Ishikawa (cell line): ENCODE data around the gene BAZ1A.

ENCODE experiments used
- CEBPB ChIP-seq: IDR thresholded peaks from 2 replicates; pipeline ENCODE4 v1.6.1; 2012
- CREB1 ChIP-seq: IDR thresholded peaks from 2 replicates; pipeline ENCODE4 v1.6.1; 2012; ENCODE audit warnings: low read depth
- EGR1 ChIP-seq: IDR thresholded peaks from 2 replicates; pipeline ENCODE4 v1.6.1; 2012
- RAD21 ChIP-seq: IDR thresholded peaks from 2 replicates; pipeline ENCODE4 v1.6.1; 2012; ENCODE audit warnings: low read depth
- REST ChIP-seq: IDR thresholded peaks from 2 replicates; pipeline ENCODE4 v1.6.1; 2012; ENCODE audit warnings: low read depth, mild to moderate bottlenecking
- TAF1 ChIP-seq: IDR thresholded peaks from 2 replicates; pipeline ENCODE4 v1.6.1; 2012; ENCODE audit warnings: low read depth, mild to moderate bottlenecking
- YY1 ChIP-seq: IDR thresholded peaks from 2 replicates; pipeline ENCODE4 v1.6.1; 2012; ENCODE audit warnings: low read depth

GRCh38 chr14:34711169-34711568 is 164.0 kb downstream of the BAZ1A start:
- TF ChIP-seq REST, result no peak
- no peak for TF ChIP-seq RAD21
- no peak for TF ChIP-seq TAF1
- TF ChIP-seq EGR1, result no peak
- TF ChIP-seq YY1, result no peak
- no peak for TF ChIP-seq CEBPB
- no peak for TF ChIP-seq CREB1
